ENCODE measurements around the gene PTPRM. TPM values are rescaled to one million over a fixed set of nuclear protein-coding genes. Genes with fewer than 3 reads are reported as not detected.

The PTPRM gene
- total RNA-seq, 1 donor from 2014 or later, result 257 TPM

DNA sequence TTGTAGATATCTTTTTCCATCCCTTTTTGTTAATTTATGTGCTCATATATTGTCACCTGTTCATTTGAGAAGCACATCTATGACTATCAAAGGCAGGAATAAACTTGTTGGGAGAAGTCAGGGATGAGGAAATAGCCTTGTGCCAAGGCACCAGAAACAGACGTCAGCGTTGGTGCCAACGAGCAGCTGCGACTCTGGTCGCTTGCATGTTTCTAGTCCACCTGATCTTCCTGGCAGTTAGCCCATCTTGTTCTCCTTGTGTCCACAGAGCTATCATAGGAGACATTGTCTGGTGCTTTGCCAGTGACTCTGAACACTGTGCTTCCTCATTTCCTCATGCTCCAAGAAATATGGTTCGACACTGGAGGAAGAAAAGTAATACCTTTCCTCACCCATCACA is 374.4 kb downstream of the PTPRM start:
- Histone ChIP-seq H3K27ac (no peak overlapping the region), H3K36me3 (no peaks in the 10 kb centered on the region), H3K9me3 (no peaks in the 10 kb centered on the region), H3K4me3 (no peak overlapping the region), H3K4me1 (peaks cover 0 to 5% of the 10 kb centered on the region in 2 donors), H3K27me3 (no peaks in the 10 kb centered on the region)
- DNase-seq (ENCODE audit: low spot score in 2 of 2), result no peak
- intact Hi-C loops (cut with DNase I), result no loop called here
- TF ChIP-seq CTCF (IDR thresholded peaks at IDR 0.05), result no peak

DNA sequence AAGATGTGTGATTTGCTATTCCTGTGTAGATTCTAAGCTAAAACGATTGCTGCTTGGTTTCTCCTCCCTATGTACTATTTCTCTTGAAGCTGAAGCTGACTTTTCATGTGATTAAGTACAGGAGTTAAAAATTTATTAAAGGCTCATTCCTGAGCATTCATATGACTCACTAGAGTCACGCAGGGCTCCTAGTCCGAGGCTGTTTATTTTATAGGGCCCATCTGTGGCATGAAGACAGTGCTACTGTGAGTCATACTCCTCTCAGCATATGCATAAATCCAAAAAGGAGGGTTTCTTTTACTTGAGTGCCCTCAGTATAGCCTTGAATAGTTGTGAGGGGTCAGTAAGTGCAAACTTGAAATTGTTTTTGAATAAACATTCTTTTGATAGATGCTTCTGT is 378.8 kb downstream of the PTPRM start:
- Histone ChIP-seq H3K4me3 (no peak overlapping the region), H3K9me3 (no peaks in the 10 kb centered on the region), H3K4me1 (peaks cover 0 to 5% of the 10 kb centered on the region in 2 donors), H3K27me3 (no peaks in the 10 kb centered on the region), H3K36me3 (no peaks in the 10 kb centered on the region), H3K27ac (no peak overlapping the region)
- no peak for TF ChIP-seq CTCF (IDR thresholded peaks at IDR 0.05)
- intact Hi-C loops (cut with DNase I), result no loop called here
- DNase-seq (ENCODE audit: low spot score in 2 of 2), result no peak

- no peak for TF ChIP-seq CTCF (IDR thresholded peaks at IDR 0.05)
- intact Hi-C loops (cut with DNase I), result no loop called here
- Histone ChIP-seq H3K9me3 (no peaks in the 10 kb centered on the region), H3K27me3 (no peaks in the 10 kb centered on the region), H3K4me1 (peaks cover 0 to 5% of the 10 kb centered on the region in 2 donors), H3K36me3 (no peaks in the 10 kb centered on the region), H3K4me3 (peak overlapping the region in 1 of 2 donors; percentile 37), H3K27ac (no peak overlapping the region)
- no peak for DNase-seq (ENCODE audit: low spot score in 2 of 2)
These were observed 379.7 kb downstream of the PTPRM start for GRCh38 chr18:7946734-7947377.

DNA sequence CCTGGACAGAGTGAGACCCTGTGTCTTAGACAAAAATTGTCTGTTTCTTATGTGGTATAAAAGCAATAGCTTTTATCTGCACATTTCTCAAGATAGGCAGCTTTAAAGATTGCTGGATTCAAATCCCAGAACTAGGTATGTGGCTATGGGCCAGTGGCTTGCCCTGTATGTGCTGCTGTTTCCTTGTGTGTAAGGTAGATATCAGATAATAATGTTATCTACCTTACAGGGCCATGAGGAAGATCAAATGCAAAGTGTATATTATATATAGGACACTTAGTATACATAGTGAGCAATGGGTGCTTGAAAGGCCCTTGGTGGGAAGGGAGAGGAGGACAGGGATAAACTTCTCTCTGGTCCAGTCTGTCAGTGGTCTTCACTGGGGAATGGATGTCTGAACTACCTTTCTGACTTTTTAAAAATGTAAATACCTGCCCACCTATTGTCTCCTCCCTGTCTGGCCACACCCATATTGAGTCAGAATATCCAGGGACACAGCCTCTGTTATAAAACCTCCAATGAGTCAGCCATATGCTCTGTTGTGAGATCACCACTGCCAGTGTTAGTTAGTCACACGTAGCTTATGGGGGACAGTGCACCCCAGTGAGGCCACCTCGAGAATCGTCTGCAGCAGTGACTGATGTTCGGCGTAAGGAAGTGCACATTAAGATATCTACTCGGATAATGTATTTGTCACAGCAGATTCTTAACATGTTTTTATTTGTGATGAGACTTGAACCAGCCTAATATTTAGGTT is 383.4 kb downstream of the PTPRM start:
- no peak overlapping the region for H3K4me3 ChIP-seq
- TF ChIP-seq CTCF (IDR thresholded peaks at IDR 0.05), result no peak
- H3K27me3 ChIP-seq, result no peaks in the 10 kb centered on the region
- H3K9me3 ChIP-seq, result no peaks in the 10 kb centered on the region
- DNase-seq (ENCODE audit: low spot score in 2 of 2), result no peak
- peaks cover 0 to 5% of the 10 kb centered on the region in 2 donors for H3K4me1 ChIP-seq
- intact Hi-C loops (cut with DNase I), result no loop called here
- no peaks in the 10 kb centered on the region for H3K36me3 ChIP-seq
- no peak overlapping the region for H3K27ac ChIP-seq

GRCh38 chr18:7953095-7953958 is 386.2 kb downstream of the PTPRM start:
- Histone ChIP-seq H3K9me3 (no peaks in the 10 kb centered on the region), H3K4me1 (no peaks in the 10 kb centered on the region), H3K27me3 (no peaks in the 10 kb centered on the region), H3K4me3 (no peak overlapping the region), H3K27ac (no peak overlapping the region), H3K36me3 (no peaks in the 10 kb centered on the region)
- intact Hi-C loops (cut with DNase I), result no loop called here
- DNase-seq (ENCODE audit: low spot score in 2 of 2), result no peak
- TF ChIP-seq CTCF (IDR thresholded peaks at IDR 0.05), result no peak

All from ascending aorta (tissue), 2 donors.